ENCODE data around the gene GPBAR1.
A peak's percentile ranks its signal among the peaks of the same experiment; 100 is the strongest.

The GPBAR1 gene

GRCh38 chr2:218244665-218245064, 16.1 kb upstream of the GPBAR1 start:
- DNase-seq, result no peak

GRCh38 chr2:218245214-218245613, 15.6 kb upstream of the GPBAR1 start:
- no peak for DNase-seq

DNA sequence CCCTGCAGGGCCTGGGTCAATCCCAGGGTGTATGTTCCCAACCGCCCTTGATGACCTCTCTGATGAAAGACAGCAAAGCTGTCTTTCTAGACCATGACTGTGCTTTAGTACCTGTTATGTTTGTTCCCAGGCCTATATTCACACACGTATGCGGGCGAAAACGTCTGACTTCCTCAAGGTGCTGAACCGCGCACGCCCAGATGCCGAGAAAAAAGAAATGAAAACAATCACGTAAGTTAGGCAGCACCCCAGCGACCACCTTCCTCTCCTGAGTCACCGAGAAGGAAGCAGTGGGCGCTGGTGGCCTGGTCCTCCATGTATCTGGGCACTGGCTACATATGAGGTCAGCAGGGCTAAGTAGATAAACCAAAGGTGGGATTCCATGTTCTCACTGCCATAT, 11.1 kb upstream of the GPBAR1 start:
- DNase-seq, result no peak

DNA sequence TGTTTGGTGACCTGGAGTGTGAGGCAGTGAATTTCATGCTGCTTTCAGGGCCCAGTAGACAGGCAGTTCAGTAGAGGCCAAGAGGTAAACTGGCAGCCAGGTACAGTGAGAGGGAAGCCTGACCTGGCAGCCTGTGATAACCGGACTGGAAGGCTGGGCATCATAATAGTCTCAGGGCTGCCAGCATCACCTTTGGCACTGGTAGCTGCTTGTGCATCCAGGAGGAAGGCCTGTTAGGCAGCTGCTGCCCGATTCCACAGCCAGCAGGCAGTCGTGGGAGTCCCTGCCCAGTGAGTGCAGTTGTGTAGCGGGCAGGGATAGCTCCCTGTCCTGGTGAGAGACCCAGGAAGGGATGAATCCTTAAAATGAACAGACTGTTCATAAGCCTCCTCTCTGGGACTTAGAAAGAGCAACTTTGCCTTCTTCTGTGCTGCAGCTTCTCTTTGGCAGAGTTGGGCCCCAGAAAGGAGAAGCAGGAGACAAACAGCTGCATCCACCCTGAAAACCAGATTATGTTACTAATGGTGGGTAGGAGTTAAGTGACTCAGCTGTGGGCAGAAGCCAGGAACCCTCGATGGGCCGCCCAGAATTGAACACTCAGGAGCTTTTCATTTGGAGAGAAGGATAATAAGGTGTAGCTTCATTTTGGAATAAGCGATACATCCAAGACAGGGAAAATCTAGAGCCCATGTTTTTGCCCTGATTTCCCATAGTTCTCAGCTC, 8.1 kb upstream of the GPBAR1 start:
- DNase-seq, result no peak

GRCh38 chr2:218253232-218253625, 7.6 kb upstream of the GPBAR1 start:
- DNase-seq, result no peak

DNA sequence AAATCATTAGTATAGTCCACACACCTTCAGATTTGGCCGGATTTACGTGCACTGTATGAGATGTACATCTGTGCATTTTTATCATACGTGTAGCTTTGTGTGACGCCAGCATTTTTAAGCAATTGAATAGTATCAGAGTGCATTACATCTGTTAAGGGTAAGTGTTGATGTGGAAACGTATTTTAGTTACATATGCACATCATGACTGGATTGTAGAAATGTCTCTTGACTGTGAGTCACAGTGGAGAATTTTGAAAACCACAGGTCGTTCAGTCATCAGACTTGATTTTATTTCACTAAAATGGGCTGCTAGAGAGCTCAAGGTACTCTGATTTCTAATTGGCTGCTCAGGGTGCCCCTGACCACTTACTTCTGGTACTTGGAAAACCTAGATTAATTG, 5.4 kb upstream of the GPBAR1 start:
- no peak for DNase-seq

DNA sequence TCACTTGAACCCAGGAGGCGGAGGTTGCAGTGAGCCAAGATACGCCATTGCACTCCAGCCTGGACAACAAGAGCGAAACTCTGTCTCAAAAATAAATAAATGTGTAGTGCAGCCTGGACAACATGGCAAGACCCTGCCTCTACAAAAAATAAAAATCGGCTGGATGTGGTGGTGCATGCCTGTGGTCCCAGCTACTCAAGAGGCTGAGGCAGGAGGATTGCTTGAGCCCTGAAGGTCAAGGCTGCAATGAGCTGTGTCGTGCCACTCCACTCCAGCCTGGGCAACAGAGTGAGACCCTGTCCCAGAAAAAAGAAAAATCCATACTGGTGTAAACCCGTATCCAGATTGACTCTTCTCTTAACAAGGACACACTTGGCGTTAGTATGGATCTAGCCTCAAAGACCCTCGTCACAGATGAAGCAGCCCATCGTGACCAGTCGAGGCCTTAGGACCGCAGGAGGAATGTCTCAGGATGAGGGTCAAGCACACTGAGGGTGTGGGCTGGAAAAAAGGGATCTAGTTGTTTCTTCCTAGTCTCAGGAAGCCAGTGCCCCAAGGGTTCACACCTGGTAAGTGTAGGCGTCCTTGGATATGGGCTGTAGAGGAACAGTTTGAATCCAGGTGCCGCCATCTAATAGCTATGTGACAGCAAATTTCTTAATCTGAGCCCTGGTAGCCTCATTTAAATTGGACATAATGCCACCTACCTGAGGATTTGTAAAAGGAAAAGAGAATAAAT, 4.0 kb upstream of the GPBAR1 start:
- DNase-seq, result no peak

DNA sequence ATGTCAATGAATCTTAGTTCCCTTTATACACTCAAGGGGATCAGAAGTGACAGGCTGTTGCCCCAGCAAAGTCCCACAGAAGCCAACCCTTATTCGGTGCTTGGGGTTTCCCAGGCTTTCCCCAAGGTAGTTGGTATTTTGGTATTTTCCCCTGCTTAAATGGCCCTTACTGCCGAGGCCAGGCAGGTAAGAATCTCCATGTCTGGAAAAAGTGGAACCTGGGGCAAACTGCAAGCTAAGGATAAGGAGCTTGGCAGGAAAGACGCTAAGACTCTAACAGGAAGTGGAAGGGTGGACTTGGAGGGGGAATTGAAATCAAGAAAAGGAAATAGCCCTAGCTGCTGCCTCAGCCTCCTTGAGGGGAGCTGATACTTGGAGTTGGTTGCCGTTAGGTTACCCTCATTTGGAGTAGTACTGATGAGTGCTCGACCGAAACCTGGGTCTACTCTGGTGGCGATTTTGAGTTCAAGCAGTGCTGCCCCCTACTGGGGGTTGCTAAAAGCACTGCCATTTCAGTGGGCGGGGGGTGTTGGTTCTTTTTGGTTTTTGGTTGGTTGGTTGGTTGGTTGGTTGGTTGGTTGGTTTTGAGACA, 3.3 kb upstream of the GPBAR1 start:
- DNase-seq, result peak; percentile 54 to 56

DNA sequence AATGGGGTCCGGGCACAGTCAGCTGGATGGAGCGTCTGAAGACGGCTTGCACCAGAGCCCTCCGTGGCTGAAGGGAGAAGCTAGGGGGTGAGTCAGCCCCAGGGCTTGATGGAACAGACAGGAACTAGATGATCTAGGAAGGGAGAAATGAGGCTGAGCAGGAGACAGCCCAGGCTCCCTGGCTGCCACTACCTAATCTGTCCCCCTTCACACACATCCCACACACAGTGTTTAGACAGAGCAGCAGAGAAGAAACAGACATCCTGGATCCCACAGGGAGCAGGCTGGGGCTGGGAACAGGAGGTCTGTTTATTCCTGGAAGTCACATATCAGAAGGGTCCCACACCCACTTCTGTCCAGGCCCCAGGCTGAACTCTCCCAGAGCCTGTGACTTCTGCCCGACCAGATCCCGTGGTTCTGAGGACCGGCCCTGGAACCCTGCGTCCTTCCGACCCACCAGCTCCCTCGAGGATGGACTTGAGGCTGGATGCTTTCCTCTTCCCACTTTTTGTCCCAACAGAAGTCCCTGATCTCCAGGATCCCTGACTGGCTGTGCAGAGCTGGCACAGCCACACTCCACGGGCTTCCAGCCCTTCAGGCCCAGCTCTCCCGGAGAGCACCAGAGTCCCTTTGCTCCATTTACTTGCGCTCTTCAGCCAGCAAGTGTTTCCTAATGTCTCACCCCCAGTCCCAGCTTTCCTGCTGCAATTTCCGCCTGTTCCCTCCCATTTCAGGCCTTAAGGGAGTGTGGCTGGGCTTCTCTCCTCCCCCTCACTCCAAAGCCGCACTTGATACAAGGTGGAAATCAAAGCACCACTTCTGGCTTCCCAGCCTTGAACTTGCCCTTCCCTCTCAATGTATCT, 1.5 kb upstream of the GPBAR1 start:
- DNase-seq, result no peak

GRCh38 chr2:218260166-218260565, 649 bp upstream of the GPBAR1 start:
- no peak for DNase-seq

DNA sequence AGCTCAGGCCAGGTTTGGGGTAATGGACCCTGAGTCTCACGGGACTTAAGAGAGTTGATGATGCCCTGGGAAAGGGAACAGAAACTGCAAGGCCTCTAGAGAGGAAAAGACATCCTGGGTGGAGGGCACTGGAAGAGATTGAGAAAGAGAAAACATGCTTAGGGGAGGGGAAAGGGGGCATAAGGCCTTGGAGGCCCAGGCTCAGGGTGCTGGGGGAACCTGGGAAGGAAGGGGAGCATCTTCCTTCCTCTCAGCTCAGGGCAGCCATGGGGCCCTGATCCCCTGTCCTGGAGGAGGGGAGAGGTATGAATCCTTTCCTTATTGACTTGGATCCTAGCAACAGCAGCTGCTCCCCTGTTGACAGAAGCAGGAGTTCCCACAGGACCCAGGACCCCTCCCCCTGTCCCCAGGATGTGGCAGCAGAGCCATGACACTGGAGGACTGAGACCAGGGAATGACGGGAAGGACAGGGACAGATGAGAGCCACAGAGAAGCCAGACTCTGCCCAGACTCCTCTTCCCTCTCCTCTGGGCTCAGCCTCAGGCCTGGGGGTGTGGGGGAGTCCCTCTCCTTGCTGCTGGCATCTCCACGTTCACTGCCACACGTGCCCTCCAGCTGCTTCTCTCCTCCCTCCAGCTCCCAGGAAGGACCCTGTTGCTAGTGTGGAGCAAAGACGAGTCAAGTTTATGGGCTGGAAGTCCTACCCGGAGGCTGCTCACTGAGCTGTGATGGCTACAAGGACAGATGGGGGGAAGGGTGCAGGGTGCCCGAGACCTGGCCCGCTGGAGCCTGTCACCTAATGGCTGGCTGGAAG, 815 bp downstream of the GPBAR1 start:
- DNase-seq, result no peak

DNA sequence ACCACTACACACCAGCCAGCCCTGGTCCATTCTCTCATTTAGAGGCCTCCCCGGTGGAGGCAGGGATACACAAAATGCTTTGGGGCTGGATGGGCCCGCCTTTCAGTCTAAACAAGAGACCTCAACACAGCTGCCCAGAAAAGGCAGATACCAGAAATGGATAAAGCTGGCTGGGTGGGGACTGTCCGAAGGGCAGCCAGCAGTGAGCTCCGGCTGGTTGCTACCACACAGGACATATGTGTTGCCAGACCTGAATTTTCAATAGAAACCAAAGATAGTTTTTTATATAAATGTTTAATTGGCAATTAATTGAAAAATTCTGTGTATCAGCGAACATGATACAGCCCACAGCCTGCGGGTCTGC, 1.4 kb downstream of the GPBAR1 start:
- no peak for DNase-seq

DNA sequence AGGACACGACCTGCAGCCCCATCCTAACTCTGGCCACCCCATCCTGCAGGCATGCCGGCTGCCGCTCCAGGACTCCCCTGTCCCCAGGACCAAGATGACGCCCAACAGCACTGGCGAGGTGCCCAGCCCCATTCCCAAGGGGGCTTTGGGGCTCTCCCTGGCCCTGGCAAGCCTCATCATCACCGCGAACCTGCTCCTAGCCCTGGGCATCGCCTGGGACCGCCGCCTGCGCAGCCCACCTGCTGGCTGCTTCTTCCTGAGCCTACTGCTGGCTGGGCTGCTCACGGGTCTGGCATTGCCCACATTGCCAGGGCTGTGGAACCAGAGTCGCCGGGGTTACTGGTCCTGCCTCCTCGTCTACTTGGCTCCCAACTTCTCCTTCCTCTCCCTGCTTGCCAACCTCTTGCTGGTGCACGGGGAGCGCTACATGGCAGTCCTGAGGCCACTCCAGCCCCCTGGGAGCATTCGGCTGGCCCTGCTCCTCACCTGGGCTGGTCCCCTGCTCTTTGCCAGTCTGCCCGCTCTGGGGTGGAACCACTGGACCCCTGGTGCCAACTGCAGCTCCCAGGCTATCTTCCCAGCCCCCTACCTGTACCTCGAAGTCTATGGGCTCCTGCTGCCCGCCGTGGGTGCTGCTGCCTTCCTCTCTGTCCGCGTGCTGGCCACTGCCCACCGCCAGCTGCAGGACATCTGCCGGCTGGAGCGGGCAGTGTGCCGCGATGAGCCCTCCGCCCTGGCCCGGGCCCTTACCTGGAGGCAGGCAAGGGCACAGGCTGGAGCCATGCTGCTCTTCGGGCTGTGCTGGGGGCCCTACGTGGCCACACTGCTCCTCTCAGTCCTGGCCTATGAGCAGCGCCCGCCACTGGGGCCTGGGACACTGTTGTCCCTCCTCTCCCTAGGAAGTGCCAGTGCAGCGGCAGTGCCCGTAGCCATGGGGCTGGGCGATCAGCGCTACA, 2.1 kb downstream of the GPBAR1 start:
- DNase-seq, result no peak

DNA sequence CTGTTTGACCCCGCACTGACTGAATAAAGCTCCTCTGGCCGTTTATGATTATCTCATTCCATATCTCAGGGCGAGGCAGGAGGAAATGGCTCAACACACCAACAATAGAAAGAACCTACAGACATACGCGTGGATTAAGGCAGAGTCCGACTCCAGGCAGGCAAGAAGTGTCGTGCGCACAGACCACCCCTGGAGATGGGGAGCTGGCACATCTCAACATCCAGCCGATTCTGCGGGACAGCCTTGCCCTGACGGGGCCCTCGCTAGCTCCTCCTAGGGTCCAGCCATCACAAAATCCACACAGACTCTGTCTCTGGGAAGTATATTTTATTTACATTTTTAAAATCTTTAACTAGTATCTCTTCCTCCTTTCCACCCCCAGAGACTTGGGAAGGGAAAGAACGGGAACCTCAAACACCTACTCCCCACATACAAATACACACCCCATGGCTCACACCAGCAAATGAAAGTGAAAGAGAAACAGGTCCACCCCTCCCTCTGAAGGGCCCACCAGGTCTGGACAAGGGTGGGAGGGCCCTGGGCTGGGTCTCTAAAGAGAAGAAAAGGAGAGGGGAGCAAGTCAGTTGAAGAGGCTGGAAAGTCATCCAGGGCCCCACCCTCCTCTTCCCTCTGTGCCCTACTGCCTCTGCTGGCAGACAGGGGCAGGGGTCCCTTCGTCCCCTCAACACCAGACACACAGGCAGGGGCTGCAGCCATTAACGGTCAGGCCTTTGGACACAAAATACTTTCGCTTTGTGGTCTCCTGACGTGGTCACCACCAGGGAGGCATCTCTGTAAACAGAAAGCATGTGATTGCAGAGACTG, 3.2 kb downstream of the GPBAR1 start:
- no peak for DNase-seq

- no peak for DNase-seq
These were observed 4.2 kb downstream of the GPBAR1 start for GRCh38 chr2:218264773-218265561.

DNA sequence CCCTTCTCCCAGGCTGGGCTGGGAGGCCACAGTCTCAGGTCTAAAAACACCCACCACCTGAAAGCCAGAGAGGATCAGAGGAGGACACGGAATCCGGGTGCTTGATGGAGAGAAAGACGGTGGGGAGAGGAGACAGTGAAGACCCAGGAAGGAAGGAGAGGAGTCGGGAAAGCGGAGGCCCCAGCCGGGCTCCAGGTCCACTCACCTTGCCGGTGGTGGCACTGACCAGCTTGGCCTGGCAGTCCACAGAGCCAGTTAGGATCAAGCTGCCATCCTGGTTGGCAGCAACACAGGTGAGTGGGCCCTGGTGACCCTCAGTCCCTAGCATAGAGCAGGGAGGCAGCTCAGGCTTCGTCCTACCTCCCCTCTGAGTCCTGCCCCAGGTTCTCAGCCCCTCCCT, 4.8 kb downstream of the GPBAR1 start:
- DNase-seq, result no peak

- no peak for DNase-seq
These were observed 5.6 kb downstream of the GPBAR1 start for GRCh38 chr2:218266316-218266979.

GRCh38 chr2:218267259-218267658, 6.4 kb downstream of the GPBAR1 start:
- DNase-seq, result no peak

All from stimulated activated CD4-positive, alpha-beta T cell treated with anti-CD3 and anti-CD28 coated beads, Interleukin-4, amount 100 ng/mL, for 4 hours (primary cell).